Glomerular visceral epithelial cell (primary cell): ENCODE measurements around the gene EPB41L2.
"Not testable (repeated sequence)": the region's sequence is repeated elsewhere in the genome, so short reads cannot be mapped to it uniquely, and the experiment has no call there.

Experiments
- DNase-seq: peaks from one replicate; pipeline ENCODE4 v3.0.0-alpha.2; 2016; ENCODE audit errors: extremely low spot score

The EPB41L2 gene

GRCh38 chr6:130945401-130945919, 117.6 kb downstream of the EPB41L2 start:
- no peak for DNase-seq

DNA sequence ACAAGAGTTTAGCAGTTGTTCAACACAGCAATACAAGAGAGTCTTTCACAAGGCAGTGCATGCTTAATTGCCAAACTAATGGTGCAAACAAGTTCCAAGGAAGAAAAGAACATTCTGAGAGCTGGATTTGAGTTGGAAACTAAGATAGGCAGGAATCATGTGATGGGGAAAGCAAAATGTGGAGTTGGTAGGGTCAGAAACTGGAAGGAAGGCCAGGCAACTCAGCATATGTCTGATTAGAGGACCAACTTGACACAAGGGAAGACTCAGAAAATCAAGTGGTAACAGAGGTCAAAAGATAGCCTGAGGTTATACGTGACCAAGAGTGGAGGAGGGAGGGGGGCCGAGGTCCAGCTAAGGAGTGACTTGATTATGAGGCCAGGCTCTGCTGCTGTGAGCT, 118.6 kb downstream of the EPB41L2 start:
- DNase-seq, result no peak

- DNase-seq, result no peak
Measured at GRCh38 chr6:130943738-130944137, 119.3 kb downstream of the EPB41L2 start.

DNA sequence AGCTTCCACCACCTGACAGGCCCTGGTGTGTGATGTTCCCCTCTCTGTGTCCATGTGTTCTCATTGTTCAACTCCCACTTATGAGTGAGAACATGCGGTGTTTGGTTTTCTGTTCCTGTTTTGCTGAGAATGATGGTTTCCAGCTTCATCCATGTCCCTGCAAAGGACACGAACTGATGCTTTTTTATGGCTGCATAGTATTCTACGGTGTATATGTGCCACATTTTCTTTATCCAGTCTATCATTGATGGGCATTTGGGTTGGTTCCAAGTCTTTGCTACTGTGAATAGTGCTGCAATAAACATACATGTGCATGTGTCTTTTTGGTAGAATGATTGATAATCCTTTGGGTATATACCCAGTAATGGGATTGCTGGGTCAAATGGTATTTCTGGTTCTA, 120.3 kb downstream of the EPB41L2 start:
- not testable (repeated sequence) for DNase-seq

GRCh38 chr6:130937942-130938604, 125.0 kb downstream of the EPB41L2 start:
- peak; percentile 26 for DNase-seq

GRCh38 chr6:130936933-130937332, 126.1 kb downstream of the EPB41L2 start:
- no peak for DNase-seq

GRCh38 chr6:130935978-130936377, 127.1 kb downstream of the EPB41L2 start:
- no peak for DNase-seq

DNA sequence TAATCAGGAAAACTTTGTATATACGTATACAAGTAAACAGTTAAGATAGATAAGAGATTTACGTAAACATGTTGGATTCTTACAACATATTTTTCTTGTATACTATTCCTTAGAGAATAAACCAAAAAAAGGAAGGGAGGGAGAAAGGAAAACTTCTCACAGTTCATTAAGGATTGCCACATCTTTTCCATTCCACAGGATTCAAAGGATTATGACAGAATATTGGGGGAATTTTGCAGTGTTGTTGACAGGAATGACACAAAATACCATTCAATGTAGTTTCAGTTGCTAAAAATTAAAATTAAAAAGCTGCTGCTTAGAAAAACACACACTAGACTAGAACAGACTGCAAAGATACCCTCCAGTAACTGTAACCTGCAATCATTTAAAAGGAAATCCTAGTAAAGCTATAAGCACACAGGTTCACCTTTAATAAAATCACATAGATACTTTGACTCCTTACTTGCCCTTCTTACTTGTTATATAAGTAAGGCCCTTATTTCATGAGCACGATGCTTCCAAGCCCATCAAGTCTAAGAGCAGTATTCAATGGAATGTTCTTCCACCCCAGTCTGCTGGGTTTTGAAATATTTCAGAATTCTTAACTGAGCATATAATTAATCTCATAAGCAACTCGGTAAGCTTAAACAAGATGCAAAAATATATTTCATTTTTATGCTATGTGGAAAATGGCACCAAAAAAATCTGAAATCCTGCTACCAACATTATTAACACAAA, 128.0 kb downstream of the EPB41L2 start:
- DNase-seq, result no peak

DNA sequence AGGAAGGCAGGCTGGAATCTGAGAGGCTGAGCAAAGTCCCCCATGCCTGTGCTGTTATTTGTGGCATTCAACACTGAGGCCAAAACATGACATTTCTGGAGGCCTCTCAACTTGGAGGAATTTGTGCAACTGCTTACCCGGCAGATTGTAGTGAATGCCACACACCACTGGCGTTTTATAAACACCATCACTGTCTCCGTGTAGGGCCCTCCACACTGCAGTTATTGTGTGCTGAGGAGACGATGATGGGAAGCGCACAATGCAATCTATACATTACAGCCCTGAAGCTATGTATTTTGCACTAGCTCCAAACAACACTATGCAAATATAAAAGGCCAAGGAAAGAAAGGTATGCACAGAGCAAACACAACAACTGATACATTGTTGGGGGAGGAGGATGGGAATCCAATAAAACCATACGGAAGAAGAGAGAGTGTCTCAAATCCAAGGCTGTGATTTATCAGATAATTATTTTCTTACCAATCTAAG, 129.3 kb downstream of the EPB41L2 start:
- DNase-seq, result no peak

DNA sequence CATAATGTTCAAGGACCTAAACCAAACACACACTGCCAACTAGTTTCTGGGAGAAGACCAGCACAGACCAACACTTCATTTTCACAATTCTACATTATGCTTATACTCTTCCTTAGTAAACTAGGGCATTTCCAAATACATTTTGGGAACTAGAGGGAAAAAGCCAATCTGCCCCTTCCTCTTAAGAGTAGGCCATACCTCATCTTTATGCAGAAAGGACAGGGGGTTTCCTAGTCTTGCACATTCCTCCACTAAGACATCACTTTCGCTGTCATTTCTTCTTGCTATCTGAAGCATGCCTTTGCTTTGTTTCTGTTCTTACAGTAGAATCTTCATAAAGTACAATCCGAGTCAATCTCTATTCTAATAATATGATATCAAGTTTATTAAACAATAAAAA, 130.1 kb downstream of the EPB41L2 start:
- DNase-seq, result no peak

- no peak for DNase-seq
Measured at GRCh38 chr6:130932438-130932837, 130.6 kb downstream of the EPB41L2 start.

DNA sequence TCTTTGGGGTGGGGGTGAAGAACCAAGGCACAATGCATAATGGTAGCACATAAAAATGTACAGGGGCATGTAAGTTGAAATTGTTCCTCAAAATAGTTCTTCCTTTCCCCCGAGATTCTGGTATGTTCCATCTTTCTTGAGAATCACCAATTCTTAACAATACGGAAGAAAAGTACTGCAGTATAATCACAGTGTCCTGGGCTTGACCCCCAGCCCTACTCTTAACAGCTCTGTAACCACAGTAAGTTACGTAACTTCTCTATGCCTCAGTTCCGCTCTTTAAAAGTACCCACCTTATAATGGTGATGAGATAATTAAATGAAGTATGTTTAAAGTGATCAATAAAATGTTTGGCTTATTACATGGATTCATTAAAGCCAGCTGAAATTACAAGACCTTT, 131.4 kb downstream of the EPB41L2 start:
- no peak for DNase-seq

DNA sequence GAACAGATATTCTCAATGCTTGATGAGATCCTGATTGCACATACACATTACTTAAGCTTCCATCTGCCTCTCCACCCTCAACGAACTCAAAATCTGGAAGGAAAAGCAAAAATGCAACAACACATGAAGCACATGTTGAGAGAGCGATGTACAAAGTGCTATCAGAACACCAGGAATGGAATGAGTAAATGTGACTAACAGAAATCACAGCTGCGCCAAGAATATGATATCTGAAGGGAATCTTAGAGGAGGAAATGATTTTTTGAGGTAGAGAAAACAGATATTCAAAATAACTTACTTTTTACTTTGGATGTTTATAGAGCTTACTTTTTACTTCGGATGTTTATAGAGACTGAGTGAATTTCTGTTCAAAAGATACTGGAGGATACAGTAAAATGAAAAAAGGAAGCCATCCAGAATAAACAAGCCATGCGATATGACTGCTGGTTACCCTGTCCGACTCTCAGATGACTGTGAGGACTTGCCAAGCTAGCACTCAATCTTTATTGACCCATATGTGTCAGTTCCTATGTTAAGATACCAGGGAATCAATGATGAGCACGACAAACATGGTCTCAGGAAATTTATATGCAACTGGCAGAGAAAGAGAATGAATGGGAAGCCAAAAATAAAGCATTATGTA, 133.9 kb downstream of the EPB41L2 start:
- no peak for DNase-seq

- no peak for DNase-seq
Measured at GRCh38 chr6:130928158-130928912, 134.7 kb downstream of the EPB41L2 start.

DNA sequence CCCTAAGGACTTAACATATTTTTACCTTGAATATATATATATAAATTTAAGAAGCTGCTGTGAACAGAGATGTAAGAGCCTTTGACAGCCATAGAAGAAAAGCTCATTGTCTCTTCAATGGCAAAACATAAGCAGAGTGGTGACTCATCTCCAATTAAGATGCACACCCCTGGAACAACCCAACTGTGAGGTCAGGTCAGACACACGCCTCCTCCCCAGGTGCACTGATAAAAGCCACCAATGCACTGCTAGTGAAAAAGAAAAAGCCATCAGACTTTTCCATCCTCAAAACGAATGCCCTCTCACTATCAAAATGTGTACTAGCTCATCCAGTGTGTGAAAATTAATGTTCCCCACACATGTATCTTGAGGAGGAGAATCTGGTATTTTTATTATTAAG, 135.7 kb downstream of the EPB41L2 start:
- DNase-seq, result no peak

DNA sequence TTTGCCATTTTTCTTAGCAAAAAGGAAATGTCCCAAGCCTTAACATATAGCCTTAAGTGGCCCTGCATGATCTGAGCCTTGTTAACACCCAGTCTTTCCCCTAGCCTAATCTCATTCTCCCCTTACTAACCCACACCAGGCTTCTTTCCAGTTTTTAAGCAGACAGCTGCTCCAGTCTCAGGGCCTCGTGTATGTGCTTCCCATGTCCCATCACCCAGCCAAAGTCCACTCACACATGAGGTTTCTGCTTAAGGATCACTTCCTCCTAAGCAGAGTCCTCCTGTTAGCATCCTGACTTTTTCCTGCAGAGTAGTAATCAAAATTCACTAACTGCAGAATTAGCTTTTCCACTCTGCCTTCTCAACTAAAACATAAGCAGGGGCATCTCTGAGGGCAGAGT, 139.7 kb downstream of the EPB41L2 start:
- no peak for DNase-seq

GRCh38 chr6:130922922-130923321, 140.1 kb downstream of the EPB41L2 start:
- no peak for DNase-seq

DNA sequence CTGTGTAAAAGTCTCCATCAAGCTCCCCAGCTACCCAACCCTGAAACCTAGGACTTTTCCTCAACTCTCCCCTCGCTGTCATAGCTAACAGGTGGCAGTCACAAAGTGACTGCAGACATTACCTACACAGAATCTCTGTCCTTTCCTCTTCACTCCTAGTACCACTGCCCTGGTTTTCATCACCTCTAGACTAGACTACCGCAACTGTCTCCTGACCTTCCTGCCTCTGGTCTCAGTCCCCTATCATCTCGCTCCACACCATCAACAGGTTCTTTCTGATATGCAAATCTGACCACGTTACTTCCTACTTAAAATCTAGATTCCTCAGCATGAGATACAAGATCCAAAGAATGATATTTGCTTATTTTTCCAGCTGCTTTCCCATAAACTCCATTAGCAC, 142.1 kb downstream of the EPB41L2 start:
- no peak for DNase-seq

- no peak for DNase-seq
Measured at GRCh38 chr6:130918171-130918570, 144.9 kb downstream of the EPB41L2 start.

DNA sequence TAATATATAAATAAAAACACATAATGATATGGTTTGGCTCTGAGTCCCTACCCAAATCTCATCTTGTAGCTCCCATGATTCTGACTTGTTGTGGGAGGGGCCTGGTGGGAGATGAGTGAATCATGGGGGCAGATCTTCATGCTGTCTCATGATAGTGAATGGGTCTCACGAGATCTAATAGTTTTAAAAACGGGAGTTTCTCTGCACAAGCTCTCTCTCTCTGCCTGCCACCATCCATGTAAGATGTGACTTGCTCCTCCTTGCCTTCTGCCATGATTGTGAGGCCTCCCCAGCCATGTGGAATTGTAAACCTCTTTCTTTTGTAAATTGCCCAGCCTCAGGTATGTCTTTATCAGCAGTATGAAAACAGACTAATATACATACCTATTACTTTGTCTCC, 147.4 kb downstream of the EPB41L2 start:
- not testable (repeated sequence) for DNase-seq

- DNase-seq, result no peak
Measured at GRCh38 chr6:130913120-130913519, 149.9 kb downstream of the EPB41L2 start.

- DNase-seq, result no peak
Measured at GRCh38 chr6:130912434-130912833, 150.6 kb downstream of the EPB41L2 start.
